Measurements from ENCODE around the gene ING5.

DNA sequence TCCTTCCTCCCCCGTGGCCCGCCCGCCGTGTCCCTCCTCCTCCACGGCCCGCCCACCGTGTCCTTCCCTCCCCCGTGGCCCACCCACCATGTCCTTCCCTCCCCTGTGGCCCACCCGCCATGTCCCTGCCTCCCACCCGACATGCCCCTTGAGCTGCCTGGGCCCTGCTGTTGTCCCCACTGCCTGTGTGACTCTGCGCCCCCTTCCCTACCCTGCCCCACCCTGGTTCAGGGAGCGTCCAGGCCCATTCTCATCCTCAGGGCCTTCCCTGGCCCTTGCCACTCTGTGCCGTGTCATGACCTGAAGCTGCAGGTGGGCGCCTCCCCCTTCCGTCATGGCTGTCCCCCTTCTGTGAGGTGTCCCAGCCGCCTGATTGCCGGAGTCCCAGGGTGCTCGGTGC, 53.3 kb downstream of the ING5 start:
- TF ChIP-seq EZH2 (IDR thresholded peaks at IDR 0.05; ENCODE audit: borderline replicate concordance, low read length) = no peak
- TF ChIP-seq, protein P1, sequence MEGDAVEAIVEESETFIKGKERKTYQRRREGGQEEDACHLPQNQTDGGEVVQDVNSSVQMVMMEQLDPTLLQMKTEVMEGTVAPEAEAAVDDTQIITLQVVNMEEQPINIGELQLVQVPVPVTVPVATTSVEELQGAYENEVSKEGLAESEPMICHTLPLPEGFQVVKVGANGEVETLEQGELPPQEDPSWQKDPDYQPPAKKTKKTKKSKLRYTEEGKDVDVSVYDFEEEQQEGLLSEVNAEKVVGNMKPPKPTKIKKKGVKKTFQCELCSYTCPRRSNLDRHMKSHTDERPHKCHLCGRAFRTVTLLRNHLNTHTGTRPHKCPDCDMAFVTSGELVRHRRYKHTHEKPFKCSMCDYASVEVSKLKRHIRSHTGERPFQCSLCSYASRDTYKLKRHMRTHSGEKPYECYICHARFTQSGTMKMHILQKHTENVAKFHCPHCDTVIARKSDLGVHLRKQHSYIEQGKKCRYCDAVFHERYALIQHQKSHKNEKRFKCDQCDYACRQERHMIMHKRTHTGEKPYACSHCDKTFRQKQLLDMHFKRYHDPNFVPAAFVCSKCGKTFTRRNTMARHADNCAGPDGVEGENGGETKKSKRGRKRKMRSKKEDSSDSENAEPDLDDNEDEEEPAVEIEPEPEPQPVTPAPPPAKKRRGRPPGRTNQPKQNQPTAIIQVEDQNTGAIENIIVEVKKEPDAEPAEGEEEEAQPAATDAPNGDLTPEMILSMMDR (IDR thresholded peaks at IDR 0.05; ENCODE audit: low read length) = no peak
